Peyer's patch (tissue), 4 donors: ENCODE results near the gene LCK. TPM values are rescaled to one million over a fixed set of nuclear protein-coding genes. Genes with fewer than 3 reads are reported as not detected.
A peak's percentile ranks its signal among the peaks of the same experiment; 100 is the strongest.
"Not testable (repeated sequence)": the region's sequence is repeated elsewhere in the genome, so short reads cannot be mapped to it uniquely, and the experiment has no call there.

Experiments used
- DNase-seq, 3 donors: peaks; one replicate each; pipeline ENCODE4 v3.0.0-alpha.2; 2017 to 2019
- H3K27ac ChIP-seq, 4 donors: fragments of 200-600 bp; sonication (generic); one replicate each; pipeline ENCODE4 v1.5.1; 2016 to 2019
- H3K27me3 ChIP-seq, 2 donors: fragments of 200-600 bp; sonication (generic); one replicate each; pipeline ENCODE4 v1.5.1; 2019
- H3K36me3 ChIP-seq, 3 donors: fragments of 200-600 bp; sonication (generic); one replicate each; pipeline ENCODE4 v1.5.1; 2016 to 2019
- H3K4me1 ChIP-seq, 4 donors: fragments of 200-600 bp; sonication (generic); one replicate each; pipeline ENCODE4 v1.5.1; 2016 to 2019
- H3K4me3 ChIP-seq, 4 donors: fragments of 200-600 bp; sonication (generic); 1 replicate in 3 of 4; 2 replicates in 1 of 4; pipeline ENCODE4 v1.5.1; 2016 to 2019; ENCODE audit warnings: mild to moderate bottlenecking in 1 of 4
- H3K9me3 ChIP-seq, 4 donors: fragments of 200-600 bp; sonication (generic); one replicate each; pipeline ENCODE4 v1.5.1; 2016 to 2019; ENCODE audit warnings: mild to moderate bottlenecking in 1 of 4
- POLR2A ChIP-seq, 2 donors: fragments of 450-650 bp; IDR thresholded peaks; one replicate each; pipeline ENCODE4 v1.5.1; 2017; ENCODE audit warnings: antibody characterized with exemption in 2 of 2, mild to moderate bottlenecking in 2 of 2, moderate library complexity in 2 of 2
- total RNA-seq, 4 donors: library from RNA; depleted of rRNA; stranded (reverse); fragments of >200 nt; gene quantifications; one replicate each; pipeline ENCODE4 v1.1.0, GENCODE V29; 2016
- TF ChIP-seq, protein P1 (sequence below), 6 experiments: fragments of 450-650 bp in 4 of 6; fragments of 200-600 bp in 2 of 6; sonication (generic) in 1 of 6; IDR thresholded peaks; one replicate each; pipeline ENCODE4 v1.5.1; 2017 to 2019; ENCODE audit warnings: antibody characterized with exemption in 6 of 6, mild to moderate bottlenecking in 3 of 6, moderate library complexity in 1 of 6

The LCK gene
- total RNA-seq, 4 donors from 2014 or later, result 8.6 to 59.4 (median 12.4) TPM

DNA sequence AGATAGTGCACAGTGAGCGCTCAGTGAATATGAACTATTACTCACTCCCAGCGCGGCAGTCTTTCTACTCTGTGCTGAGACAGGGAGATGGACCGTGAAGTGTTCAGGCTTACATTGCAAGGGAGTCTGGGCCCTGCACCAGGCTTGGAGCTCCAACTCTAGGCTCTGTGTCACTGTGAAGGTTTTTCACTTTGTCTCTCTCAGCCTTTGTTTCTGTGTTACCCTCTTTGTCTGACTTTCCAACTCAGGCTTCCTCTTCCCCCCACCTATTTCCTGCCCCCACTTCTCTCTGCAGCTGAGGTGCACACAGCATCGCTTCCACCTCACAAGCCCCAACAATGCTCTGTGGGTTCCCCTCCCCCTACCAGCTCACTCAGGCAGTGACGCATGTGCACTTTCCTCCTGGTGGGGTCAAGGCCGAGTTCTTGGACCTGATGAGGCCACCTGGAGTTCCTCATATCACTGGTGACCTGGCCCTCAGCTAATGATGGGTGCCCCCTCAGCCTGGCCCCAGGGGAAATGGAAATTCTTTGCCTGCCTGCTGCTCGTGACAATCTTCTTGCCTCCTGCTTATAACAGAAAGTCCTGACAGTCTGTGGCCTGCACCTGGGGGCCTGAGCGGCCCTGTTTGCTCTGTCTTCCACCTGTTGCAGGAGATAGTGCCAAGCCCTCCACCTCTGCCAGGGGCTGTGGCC, 1.1 kb upstream of the LCK start:
- Histone ChIP-seq H3K27me3 (no peaks in the 10 kb centered on the region), H3K36me3 (no peaks in the 10 kb centered on the region), H3K9me3 (no peaks in the 10 kb centered on the region), H3K27ac (peak overlapping the region; percentile 83 to 94 (median 85)), H3K4me1 (peaks cover 0 to 53% (median 22%) of the 10 kb centered on the region in 4 donors), H3K4me3 (peak overlapping the region in 1 of 4 donors; percentile 50)
- DNase-seq, result peak in 2 of 3 donors; percentile 96
- no peak for TF ChIP-seq POLR2A (IDR thresholded peaks at IDR 0.05)
- TF ChIP-seq, protein P1, sequence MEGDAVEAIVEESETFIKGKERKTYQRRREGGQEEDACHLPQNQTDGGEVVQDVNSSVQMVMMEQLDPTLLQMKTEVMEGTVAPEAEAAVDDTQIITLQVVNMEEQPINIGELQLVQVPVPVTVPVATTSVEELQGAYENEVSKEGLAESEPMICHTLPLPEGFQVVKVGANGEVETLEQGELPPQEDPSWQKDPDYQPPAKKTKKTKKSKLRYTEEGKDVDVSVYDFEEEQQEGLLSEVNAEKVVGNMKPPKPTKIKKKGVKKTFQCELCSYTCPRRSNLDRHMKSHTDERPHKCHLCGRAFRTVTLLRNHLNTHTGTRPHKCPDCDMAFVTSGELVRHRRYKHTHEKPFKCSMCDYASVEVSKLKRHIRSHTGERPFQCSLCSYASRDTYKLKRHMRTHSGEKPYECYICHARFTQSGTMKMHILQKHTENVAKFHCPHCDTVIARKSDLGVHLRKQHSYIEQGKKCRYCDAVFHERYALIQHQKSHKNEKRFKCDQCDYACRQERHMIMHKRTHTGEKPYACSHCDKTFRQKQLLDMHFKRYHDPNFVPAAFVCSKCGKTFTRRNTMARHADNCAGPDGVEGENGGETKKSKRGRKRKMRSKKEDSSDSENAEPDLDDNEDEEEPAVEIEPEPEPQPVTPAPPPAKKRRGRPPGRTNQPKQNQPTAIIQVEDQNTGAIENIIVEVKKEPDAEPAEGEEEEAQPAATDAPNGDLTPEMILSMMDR (IDR thresholded peaks at IDR 0.05), result no peak

DNA sequence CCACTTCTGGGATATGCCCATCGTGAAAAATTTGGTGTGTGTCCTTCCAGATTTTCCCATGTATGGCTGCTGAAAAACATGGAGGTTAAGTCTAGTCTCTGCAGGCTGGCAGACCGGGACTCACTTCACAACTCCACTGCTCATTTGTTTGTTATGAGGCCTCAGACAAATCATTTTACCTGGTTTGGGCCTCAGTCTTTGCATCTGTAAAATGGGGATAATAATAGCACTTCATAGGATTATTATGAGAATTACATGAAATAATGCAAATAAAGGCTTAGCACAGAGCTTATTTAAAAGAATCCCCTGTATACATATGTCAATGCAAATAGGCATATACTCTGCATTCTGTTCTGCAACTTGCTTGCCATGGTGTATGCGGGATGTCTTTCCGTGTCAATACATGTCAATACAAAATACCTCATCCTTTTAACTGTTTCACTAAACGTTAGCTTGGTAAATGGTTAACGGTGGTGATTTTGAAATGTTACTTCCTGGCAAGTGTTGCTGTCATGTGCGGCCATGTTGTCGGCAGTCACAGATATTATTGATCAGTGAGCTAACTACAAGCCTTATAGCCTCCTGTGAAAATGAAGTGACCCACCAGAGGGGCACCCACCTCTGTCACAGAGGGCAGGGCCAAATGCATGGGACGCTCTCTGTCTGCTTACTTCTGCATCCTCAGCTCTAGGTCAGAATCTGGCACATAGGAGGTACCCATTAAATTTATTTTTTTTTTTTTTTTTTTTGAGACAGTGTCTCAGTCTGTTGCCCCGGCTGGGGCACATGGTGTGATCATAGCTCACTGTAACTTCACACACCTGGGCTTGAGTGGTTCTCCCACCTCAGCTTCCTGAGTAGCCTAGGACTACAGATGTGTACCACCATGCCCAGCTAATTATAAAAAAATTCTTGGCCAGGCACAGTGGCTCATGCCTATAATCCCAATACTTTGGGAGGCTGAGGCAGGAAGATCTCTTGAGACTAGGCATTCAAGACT, 4.3 kb downstream of the LCK start:
- Histone ChIP-seq H3K27ac (peak overlapping the region; percentile 20 to 94 (median 65)), H3K4me3 (peak overlapping the region in 3 of 4 donors; percentile 7 to 50 (median 27)), H3K27me3 (no peaks in the 10 kb centered on the region), H3K4me1 (peaks cover 0 to 28% (median 12%) of the 10 kb centered on the region in 4 donors), H3K9me3 (no peaks in the 10 kb centered on the region), H3K36me3 (no peaks in the 10 kb centered on the region)
- DNase-seq, result peak in 2 of 3 donors; percentile 57 to 67
- TF ChIP-seq POLR2A (IDR thresholded peaks at IDR 0.05), result no peak
- TF ChIP-seq, protein P1 (IDR thresholded peaks at IDR 0.05), result no peak

DNA sequence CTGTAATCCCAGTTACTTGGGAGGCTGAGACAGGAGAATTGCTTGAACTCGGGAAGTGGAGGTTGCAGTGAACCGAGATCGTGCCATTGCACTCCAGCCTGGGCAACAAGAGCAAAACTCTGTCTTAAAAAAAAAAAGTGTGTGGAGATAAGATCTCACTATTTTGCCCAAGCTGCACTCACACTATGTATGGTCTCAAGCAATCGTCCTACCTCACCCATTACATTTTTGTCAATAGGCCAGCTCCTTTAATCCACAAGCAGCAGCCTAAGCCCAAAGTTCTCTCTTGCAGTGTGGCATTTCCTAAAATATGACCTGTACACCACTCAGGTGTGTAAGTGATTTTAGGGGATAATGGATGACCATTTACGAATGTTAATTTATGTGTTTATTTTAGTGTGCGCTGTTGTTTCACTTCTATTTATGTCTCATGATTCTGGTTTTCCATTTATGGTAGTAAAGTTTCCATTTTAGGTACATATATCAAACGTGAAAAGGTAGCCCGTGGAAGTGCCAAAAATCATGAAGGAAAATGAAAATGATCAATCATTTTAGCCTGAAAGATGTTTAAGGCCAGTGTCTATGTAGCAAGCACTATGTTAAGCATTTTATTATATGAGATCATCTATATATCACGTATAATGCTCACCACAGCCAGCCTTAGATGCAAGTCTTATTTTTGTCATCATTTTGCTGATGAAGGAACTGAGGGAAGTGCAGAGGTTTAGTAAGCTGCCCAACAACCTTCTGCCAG, 5.6 kb downstream of the LCK start:
- Histone ChIP-seq H3K4me1 (peaks cover 0 to 20% (median 6%) of the 10 kb centered on the region in 4 donors), H3K4me3 (peak overlapping the region in 2 of 4 donors; percentile 7 to 12), H3K27me3 (no peaks in the 10 kb centered on the region), H3K27ac (peak overlapping the region in 3 of 4 donors; percentile 43 to 94 (median 87)), H3K36me3 (no peaks in the 10 kb centered on the region), H3K9me3 (no peaks in the 10 kb centered on the region)
- no peak for DNase-seq
- TF ChIP-seq POLR2A (IDR thresholded peaks at IDR 0.05), result no peak
- TF ChIP-seq, protein P1 (IDR thresholded peaks at IDR 0.05), result no peak

DNA sequence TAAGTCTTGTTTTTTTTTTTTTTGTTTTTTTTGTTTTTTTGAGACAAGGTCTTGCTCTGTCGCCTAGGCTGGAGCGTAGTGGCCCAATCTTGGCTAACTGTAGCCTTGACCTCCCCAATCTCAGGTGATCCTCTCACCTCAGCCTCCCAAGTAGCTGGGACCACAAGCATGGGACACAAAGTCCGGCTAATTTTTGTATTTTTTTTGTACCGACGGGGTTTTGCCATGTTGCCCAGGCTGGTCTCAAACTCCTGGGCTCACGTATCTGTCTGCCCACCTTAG, 6.1 kb downstream of the LCK start:
- no peak for TF ChIP-seq POLR2A (IDR thresholded peaks at IDR 0.05)
- Histone ChIP-seq H3K9me3 (no peaks in the 10 kb centered on the region), H3K4me1 (peaks cover 0 to 16% (median 6%) of the 10 kb centered on the region in 4 donors), H3K36me3 (no peaks in the 10 kb centered on the region), H3K4me3 (no peak overlapping the region), H3K27ac (peak overlapping the region in 1 of 4 donors; percentile 94), H3K27me3 (no peaks in the 10 kb centered on the region)
- no peak for DNase-seq

DNA sequence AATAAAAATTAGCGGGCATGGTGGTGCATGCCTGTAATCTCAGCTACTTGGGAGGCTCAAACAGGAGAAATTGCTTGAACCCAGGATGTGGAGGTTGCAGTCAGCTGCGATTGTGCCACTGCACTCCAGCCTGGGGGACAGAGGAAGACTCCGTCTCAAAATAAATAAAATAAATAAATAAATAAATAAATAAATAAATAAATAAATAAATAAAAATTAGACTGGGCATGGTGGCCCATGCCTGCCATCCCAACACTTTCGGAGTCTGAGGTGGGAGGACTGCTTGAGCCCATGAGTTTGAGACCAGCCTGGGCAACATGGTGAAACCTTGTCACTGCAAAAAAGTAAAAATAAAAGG, 12.2 kb downstream of the LCK start:
- not testable (repeated sequence) for H3K27me3 ChIP-seq, DNase-seq, H3K4me3 ChIP-seq, H3K9me3 ChIP-seq, H3K36me3 ChIP-seq
- peaks cover 0 to 10% (median 2%) of the 10 kb centered on the region in 4 donors for H3K4me1 ChIP-seq
- H3K27ac ChIP-seq, result peak overlapping the region in 1 of 4 donors; percentile 57

DNA sequence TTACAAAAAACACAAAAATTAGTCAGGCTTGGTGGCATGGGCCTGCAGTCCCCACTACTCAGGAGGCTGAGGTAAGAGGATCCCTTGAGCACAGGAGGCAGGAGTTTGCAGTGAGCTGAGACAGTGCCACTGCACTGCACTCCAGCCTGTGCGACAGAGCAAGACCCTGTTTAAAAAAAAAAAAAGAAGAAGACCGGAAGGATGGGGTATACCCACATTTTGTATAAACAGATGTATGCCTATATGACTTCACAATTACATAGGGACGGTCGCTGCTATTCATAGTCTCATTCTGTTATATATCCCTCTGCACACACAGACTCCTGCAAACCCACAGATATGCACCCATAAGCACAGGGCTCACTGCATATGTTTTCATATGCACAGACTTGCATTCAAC, 12.7 kb downstream of the LCK start:
- Histone ChIP-seq H3K36me3 (no peaks in the 10 kb centered on the region), H3K9me3 (no peaks in the 10 kb centered on the region), H3K27me3 (no peaks in the 10 kb centered on the region), H3K4me3 (no peak overlapping the region), H3K27ac (peak overlapping the region in 2 of 4 donors; percentile 1 to 57), H3K4me1 (peaks cover 0 to 10% (median 2%) of the 10 kb centered on the region in 4 donors)
- TF ChIP-seq, protein P1 (IDR thresholded peaks at IDR 0.05), result no peak
- no peak for TF ChIP-seq POLR2A (IDR thresholded peaks at IDR 0.05)
- DNase-seq, result no peak
